GM21786 (cell line): ENCODE results near the gene LRRD1.
"Not testable (repeated sequence)": the region's sequence is repeated elsewhere in the genome, so short reads cannot be mapped to it uniquely, and the experiment has no call there.

Source experiments
- ATAC-seq: cut with Tn5 transposase; IDR thresholded peaks from one replicate; pipeline ENCODE4 v1.9.1; 2021; ENCODE audit not compliant: unreplicated experiment

Gene LRRD1

DNA sequence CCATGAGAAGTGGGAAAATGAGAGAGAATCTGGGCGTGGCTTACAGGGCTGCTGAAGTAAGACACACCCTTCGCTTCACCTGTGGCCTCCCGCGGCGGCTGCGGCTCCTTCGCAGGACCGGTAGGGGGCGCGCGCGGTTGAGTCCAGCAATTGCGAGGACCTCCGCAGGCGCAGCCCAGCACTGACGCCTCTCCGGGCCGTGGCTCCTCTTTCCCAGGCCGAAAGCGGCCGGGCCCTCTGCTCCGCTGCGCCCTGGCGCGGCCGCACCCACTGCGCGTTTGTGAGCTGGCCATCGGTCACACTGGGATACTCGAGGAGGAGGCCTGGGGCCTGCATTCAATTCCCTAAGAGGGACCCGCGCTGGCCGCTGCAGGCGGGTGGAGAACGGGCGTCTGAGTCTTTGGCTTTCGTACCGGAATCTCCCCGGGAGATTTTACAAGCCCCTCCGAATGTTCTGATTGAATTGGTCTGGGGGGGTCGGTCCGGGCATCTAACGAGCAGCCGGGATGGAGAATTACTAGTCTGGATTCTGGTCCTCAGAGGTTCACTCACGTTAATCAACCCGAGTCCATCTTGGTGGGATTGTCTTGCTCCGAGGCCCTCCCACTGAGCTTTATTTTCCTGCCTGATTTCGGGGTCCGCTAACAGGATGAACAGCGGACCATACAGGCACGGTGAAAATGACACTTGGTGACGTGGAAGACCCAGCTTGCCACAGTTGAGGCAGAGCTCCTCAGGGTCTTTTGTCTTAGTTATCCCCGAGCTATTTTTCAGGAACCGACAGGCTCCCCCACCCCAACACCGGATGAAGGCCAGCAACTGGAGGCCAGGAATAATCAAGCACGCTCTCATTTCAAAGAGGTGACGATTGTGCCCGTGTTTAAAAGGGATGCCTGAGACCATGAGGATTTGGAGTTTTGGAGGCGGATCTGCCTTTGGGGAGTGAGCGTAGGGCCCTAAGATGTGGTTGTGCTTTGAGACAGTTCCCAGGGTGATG is at the start of gene LRRD1:
Gene LRRD1 (minus strand): TSS at position 215 of the 997 bp plus-strand sequence. CDS start 13,940 bp downstream, outside the sequence.
- ATAC-seq = peak; percentile 99

DNA sequence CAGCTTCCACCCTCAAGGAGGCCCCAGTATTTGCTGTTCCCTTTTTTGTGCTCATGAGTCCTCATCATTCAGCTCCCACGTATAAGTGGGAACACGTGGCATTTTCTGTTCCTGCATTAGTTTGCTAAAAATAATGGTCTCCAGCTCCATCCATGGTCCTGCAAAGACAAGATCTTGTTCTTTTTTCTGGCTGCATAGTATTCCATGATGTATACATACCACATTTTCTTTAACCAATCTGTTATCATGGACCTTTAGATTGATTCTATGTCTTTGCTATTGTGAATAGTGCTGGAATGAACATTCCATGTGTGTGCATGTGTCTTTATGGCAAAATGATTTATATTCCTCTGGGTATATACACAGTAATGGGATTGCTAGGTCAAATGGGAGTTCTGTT is 49.8 kb upstream of the LRRD1 start:
- ATAC-seq = no peak

DNA sequence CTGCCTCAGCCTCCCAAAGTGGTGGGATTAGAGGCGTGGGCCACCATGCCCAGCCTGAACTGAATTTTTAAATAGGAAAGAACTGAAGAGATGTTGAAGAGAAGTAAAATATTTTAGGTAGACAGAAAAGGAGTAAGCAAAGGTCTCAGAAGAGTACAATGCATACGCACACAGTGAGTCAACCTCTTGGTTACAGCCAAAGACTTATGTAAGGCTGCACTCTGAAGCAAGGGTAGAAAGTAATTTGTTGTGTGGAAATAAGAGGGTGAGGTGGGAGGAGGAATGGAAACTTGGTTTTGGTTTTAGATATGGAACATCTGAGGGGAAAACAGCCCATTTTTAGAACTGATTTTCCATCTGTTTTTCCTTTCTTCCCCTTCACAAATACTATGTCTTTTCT is 49.2 kb upstream of the LRRD1 start:
- no peak for ATAC-seq

DNA sequence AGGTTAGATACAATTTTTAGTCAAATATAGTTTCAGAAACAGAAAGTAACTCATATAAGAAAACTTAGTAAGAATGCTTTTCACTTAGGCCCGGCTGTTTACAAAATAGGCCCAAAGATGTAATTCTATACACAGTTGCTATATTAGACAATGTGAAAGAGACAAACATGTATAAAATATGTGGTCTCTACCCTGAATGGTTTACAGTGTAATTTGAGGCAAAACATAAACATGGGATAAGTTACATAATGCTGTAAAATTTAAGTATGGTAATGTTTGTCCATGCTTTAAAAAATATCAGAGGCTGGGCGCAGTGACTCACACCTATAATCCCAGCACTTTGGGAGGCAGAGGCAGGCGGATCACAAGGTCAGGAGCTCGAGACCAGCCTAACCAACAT is 48.0 kb upstream of the LRRD1 start:
- ATAC-seq = no peak

DNA sequence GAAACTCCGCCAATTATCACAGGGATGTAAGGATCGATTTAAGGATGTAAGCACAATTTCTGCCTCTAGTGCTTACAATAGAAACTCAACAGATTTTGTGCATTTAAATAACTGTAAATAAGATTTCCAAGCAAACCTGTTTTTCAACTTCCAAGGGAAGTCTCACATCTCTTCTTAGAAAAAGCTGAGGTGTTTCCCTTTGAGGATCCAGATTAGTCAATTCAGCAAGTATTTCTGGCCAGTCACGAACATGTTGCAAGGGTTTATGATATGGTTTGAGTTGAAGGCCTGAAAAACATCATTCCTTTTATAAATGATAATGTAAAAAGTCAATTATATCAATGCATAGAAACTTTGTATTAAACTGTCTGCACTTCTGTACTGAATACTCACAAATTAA is 42.8 kb upstream of the LRRD1 start:
- no peak for ATAC-seq

DNA sequence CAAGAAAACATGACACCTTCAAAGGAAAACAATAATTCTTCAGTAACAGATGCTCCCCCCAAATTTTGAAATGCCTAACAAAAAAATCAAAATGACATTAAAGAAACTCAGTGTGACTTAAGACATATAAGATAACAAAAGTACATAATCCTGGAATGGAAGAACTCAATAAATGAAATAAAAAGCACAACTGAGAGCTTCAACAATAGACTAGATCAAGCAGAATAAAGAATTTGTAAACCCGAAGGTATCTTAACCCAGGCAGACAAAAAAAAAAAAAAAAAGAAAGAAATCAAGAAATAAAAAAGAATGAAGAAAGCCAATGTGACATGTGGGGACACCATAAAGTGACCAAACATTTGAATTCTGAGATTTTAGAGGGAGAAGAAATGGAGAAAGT is 27.7 kb upstream of the LRRD1 start:
- no peak for ATAC-seq

DNA sequence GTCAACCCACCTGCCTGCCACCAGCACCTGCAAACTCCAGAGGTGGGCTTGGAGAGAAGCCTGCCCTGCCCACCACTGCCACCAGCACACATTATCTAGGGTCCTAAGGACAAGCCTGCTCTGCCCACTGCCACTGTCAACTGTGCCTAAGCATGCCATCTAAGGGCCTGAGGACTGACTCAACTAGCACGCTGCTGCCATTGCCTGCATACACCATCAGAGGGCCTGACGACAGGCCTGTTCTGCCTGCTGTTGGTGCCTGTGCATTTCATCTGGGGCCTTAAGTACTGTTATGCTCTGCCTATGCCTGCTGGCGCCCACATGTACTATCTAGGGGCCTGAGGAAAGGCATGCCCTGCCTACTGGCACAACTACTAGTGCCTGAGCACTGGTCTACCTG is 27.0 kb upstream of the LRRD1 start:
- ATAC-seq = no peak

DNA sequence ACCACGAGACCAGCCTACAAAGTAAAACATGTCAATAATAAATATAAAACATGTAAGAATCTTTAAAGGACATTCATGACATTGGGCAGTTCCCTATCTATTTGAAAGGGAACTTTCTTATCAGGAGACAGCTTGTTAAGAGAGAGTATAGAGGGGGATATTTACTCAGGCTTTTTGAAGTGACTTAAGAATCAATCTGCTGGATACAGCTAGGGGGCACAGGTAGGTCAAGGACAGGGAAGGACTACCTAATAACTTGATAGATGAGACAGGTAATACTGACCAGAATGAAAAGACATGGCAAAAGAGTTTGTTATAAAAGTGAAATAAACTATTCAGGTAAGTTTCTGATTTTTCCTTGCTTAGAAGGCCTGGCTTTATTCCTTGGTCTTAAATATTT is 21.8 kb upstream of the LRRD1 start:
- ATAC-seq = no peak

DNA sequence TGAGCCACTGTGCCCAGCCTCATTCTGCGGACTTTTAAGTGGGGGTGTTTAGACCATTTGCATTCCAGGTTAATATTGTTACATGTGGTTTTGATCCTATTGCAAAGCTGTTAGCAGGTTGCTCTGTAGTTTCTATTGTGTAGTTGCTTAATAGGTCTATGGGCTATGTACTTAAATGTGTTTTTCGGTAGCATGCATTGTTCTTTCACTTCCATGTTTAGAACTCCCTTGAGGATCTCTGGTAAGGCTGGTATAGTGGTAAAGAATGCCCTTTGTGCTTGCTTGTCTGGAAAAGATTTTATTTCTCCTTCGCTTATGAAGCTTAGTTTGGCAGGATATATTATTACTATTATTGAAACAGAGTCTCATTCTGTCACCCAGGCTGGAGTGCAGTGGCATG is 13.4 kb upstream of the LRRD1 start:
- ATAC-seq = no peak

DNA sequence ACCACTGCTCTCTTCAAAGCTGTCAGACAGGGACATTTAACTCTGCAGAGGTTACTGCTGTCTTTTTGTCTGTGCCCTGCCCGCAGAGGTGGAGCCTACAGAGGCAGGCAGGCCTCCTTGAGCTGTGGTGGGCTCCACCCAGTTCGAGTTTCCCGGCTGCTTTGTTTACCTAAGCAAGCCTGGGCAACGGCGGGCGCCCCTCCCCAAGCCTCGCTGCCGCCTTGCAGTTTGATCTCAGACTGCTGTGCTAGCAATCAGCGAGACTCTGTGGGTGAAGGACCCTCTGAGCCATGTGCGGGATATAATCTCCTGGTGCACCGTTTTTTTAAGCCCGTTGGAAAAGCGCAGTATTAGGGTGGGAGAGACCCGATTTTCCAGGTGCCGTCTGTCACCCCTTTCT is 10.3 kb upstream of the LRRD1 start:
- not testable (repeated sequence) for ATAC-seq

DNA sequence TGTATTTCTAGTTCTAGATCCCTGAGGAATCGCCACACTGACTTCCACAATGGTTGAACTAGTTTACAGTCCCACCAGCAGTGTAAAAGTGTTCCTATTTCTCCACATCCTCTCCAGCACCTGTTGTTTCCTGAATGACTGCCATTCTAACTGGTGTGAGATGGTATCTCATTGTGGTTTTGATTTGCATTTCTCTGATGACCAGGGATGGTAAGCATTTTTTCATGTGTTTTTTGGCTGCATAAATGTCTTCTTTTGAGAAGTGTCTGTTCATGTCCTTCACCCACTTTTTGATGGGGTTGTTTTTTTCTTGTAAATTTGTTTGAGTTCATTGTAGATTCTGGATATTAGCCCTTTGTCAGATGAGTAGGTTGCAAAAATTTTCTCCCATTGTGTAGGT is 5.4 kb upstream of the LRRD1 start:
- ATAC-seq = not testable (repeated sequence)

DNA sequence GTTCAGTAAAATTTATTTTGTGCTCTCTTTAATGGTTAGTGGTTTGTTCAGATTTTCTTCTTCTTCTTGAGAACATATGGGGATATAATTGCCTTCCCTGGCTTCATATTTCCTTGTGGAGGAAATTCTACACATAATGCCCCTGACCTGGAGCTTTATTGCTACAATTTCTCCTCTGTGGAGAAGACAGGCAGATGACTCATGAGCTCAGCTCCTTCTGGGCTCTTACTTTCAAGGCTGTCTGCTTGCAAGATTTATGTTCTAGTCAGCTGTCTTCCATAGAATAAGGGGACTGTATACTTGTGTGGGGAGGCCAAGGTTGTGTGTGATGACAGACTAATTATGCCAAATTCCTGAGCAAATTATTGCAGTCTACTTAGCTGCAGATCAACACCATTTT is 1.6 kb downstream of the LRRD1 start:
- no peak for ATAC-seq

DNA sequence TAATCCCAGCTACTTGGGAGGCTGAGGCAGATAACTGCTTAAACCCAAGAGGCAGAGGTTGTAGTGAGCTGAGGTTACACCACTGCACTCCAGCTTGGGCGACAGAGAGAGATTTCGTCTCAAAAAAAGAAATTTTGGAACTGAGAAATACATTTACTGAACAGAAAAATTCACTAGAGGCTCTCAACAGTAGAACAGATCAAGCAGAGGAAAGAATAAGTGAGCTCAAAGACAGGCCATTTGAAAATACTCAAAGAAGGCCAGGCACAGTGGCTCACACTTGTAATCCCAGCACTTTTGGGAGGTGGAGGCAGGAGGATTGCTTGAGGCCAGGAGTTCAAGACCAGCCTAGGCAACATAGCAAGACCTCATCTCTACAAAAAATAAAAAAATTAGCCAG is 9.4 kb downstream of the LRRD1 start:
- not testable (repeated sequence) for ATAC-seq

DNA sequence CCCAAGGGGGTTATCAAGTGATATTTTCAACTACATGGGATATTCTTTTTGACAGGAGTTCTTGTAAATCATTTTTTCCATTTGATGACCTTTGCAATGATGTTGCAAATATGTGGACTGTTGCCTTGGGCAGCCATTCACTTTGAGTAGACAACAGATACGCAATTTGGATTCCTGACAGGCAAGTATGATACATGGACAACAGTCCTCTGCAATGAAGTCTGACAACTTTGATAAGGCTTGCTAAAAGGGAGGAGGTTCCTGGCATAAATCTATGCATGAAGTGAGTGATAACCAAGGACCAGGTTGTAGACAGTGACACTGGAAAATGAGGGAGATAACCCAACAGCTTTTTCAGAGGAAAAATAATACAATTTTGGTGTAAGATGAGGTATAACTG is 17.7 kb downstream of the LRRD1 start:
- ATAC-seq = no peak

DNA sequence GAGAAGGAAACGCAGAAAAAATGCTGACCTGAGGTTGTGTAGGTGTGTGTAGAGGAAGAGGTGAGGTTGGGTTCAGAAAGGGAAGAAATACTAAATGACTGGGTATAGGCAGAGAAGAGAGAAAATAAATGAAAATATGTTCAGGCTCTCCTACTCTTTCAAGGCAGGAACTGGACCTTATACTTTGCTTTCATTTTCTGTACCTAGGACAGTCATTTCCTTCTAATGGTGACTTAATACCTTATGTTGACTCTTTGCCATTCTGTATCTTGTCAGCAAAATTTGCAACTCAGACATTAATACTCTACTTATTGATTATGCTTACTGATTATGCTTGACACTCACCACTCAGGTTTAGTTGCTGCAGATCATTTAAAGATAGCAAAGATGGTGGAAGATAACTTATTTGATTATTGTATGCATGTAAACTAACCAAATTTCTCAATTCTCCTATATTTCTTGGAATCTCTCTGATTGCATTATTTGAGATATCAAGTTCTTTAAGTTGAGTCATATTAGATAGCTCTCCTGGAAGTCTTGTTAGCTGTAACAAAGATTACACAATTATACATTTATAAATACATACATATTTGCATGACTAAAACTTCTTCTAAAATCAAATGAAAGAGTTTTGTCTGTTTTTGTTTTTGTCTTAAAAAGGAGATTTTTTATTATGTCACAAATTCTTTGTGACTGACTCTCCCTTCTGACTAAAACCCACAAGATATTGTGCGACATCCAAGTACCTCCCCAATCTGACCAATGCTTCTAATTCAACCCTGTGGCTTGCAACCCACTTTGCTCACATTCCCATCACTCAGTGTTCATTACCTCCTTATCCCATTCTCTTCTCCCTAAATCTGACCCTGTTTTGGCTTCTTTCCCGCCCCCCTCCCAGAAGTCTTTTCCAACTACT is 20.0 kb downstream of the LRRD1 start:
- peak; percentile 87 for ATAC-seq

DNA sequence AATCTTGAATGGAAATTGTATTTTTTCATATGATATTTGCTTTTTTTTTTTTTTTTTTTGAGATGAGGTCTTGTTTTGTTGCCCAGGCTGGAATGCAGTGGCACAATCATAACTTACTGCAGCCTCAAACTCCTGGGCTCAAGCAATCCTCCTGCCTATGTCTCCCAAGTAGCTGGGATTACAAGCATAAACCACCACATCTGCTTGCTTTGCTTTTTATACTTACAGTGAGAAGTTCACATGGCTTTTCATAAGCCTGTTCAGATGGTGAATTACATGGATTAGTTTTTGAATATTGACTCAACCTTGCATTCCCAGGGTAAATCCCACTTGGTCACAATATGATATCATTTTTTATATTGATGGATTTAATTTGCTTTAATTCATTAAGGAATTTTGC is 22.0 kb downstream of the LRRD1 start:
- ATAC-seq = no peak

DNA sequence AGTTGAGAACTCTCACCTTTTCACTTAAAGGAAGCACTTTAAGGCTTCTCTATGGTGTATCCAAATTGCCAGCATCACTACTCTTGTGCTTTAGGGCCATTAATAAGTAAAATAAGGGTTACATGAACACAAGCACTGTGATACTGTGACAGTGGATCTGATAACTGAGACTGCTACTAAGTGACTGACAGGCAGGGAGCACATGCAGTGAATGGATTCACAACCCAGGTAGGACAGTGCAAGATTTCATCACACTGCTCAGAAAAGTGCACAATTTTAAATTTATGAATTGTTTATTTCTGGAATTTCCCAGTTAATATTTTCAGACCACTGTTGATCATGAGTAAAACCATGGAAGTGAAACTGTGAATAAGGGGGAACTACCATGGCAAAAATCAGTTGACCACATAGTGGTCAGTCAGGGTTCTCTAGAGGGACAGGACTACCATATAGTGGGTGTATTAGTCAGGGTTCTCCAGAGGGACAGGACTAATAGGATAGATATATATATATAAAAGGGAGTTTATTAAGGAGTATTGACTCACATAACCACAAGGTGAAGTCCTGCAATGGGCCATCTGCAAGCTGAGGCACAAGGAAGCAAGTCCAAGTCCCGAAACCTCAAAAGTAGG is 23.7 kb downstream of the LRRD1 start:
- no peak for ATAC-seq

DNA sequence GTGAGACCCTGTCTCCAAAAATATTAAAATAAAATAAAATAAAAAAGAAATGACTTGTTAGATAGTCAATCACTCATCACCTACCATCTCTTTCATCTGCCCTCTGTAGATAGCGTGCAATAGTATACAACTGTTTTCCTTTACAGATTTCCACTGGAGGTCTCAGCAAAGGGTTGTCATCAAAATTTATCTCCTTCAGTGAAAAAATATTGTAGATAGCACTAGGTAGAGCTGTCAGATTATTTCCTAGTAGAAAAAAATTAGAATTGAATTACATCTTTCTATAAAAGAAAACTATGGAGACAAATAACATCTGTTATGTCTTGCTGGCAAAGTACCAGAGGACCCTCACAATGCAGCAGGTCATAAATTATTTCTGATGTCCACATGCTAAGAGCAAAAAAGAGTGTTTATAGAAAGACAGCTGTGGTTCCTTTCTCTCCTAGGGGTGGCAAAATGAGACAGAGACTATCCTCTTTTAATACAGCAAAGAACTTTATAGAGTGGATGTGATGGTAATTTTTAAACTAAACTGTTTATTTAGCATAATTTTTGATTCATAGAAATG is 28.4 kb downstream of the LRRD1 start:
- no peak for ATAC-seq

DNA sequence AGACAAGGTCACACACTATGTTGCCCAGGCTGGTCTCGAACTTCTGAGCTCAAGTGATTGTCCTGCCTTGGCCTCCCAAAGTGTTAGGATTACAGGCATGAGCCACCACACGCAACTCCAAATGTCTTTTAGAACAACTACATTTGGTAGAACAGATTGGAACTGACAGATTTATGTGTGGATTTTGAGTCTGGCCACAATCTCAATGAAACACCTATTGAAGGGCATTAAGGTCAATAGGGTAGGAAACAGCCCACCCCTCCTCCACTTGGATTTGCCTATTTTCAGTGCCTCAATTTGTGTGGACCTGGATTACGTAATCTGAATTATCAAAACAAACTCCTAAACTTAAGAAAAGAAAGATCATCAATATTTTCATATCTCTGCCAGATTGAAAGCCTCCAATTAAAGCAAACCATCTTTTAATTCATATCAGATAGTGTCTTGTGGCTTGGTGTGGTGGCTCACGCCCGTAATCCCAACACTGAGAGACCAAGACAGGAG is 29.2 kb downstream of the LRRD1 start:
- ATAC-seq = no peak

DNA sequence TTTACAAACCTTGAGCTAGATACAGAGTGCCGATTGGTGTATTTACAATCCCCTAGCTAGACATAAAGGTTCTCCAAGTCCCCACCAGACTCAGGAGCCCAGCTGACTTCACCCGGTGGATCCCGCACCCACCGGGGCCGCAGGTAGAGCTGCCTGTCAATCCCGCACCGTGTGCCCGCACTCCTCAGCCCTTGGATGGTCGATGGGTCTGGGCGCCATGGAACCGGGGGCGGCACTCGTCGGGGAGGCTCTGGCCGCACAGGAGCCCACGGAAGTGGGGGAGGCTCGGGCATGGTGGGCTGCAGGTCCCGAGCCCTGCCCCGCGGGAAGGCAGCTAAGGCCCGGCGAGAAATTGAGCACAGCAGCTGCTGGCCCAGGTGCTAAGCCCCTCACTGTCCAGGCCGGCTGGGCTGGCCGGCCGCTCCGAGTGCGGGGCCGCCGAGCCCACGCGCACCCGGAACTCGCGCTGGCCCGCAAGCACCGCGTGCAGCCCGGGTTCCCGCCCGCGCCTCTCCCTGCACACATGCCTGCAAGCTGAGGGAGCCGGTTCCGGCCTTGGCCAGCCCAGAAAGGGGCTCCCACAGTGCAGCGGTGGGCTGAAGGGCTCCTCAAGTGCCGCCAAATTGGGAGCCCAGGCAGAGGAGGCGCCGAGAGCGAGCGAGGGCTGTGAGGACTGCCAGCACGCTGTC is 35.6 kb downstream of the LRRD1 start:
- not testable (repeated sequence) for ATAC-seq
